ENCODE results near the gene BEND3. TPM values are rescaled to one million over a fixed set of nuclear protein-coding genes. Genes with fewer than 3 reads are reported as not detected.

Gene BEND3
- total and polyA plus RNA-seq, 7 donors = 0.60 to 2.8 (median 1.1) TPM

DNA sequence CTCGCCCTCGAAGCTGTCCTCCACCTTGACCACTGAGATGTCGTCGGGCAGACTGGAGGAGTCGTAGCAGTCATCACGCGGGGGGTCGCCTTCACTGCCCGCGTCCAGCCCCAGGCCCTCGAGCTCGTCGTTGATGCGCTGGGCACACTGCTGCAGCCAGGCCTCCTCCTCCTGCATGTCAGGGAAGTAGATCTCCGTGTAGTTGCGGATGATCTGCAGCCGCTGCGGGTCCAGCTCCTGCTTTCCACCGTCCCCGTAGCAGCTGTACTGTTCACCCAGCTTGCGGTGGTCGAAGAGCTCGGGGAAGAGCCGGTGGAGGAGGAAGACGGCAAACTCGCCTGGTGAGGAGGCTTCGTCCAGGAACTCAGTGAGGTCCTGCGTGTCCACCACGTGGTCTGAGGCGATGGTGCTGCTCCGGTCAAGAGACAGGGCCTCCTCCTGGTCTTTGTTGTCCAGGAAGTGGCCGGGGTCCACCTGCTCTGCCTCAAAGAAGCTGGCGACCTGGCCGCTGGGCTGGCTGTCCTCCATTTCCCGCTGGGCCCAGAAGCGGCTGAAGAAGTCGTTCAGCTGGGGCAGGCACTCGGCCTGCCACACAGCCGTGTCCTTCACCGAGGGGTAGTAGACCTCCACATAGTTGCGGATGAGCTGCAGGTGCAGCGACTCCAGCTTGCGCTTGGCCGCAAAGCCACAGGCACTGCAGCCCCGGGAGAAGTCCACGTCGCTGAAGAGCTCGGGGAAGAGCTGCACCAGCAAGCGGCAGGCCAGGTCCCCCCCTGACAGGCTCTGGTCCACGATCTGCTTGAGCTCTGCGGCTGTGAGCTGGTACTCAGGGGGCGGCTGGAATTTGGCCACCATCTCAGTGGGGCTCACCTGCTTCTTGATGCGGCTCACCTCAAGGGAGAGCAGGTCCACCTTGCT lies 45.4 kb downstream of the BEND3 start:
- peaks cover 0 to 4% (median 0%) of the 10 kb centered on the region in 4 donors for H3K4me1 ChIP-seq
- no peak overlapping the region for H3K27ac ChIP-seq
- H3K9me3 ChIP-seq = no peaks in the 10 kb centered on the region
- TF ChIP-seq EP300 (IDR thresholded peaks at IDR 0.05) = no peak
- no peak for TF ChIP-seq POLR2A (IDR thresholded peaks at IDR 0.05)
- TF ChIP-seq, protein P1, sequence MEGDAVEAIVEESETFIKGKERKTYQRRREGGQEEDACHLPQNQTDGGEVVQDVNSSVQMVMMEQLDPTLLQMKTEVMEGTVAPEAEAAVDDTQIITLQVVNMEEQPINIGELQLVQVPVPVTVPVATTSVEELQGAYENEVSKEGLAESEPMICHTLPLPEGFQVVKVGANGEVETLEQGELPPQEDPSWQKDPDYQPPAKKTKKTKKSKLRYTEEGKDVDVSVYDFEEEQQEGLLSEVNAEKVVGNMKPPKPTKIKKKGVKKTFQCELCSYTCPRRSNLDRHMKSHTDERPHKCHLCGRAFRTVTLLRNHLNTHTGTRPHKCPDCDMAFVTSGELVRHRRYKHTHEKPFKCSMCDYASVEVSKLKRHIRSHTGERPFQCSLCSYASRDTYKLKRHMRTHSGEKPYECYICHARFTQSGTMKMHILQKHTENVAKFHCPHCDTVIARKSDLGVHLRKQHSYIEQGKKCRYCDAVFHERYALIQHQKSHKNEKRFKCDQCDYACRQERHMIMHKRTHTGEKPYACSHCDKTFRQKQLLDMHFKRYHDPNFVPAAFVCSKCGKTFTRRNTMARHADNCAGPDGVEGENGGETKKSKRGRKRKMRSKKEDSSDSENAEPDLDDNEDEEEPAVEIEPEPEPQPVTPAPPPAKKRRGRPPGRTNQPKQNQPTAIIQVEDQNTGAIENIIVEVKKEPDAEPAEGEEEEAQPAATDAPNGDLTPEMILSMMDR (IDR thresholded peaks at IDR 0.05) = no peak
- TF ChIP-seq POLR2AphosphoS5 (IDR thresholded peaks at IDR 0.05) = no peak
- H3K4me3 ChIP-seq = no peak overlapping the region
- WGBS, 2 donors = 97% methylated on average over 53 of the region's 53 CpGs
- H3K36me3 ChIP-seq = peaks cover 0 to 9% (median 0%) of the 10 kb centered on the region in 4 donors
- no peaks in the 10 kb centered on the region for H3K27me3 ChIP-seq
- DNase-seq = no peak
- intact Hi-C loops (cut with DNase I) = no loop called here

DNA sequence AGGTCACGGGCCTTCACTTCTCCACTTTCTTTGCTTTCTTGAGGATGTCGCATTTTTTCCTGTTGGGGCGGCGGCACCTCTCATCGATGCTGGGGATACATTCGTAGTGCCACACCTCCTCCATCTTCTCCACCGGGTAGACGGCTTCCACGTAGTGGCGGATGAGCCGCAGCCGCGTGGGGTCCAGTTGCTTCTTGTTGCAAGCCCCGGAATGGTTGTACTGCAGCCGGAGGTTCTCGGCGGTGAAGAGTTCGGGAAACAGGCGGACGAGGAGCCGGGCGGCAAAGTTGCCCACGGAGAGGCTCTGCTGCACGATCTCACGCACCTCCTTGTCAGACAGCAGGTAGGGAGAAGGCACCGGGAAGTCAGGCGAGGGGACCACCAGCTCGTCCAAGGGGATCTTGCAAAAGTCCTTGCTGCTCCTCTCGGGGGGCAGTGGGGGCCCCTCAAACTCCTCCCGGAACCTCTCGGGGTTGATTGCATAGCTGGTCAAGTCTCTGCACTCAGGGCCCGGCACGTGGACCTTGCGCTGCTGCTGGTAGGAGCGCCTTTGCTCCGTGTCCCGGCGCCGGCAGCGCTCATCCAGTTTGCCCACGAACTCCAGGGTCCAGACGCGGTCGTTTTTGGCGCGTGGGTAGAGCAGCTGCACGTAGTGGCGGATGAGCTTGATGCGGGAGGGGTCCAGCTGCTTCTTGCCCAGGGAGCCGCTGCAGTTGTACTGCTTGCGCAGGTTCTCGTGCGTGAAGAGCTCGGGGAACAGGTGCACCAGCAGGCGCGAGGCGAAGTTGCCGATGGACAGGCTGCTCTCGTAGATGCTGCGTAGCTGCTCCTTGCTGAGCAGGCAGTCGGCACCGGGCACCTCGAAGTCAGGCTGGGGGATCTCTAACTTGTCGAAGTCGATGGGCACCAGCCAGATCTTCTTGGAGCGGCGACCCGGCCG lies 46.4 kb downstream of the BEND3 start:
- TF ChIP-seq POLR2AphosphoS5 (IDR thresholded peaks at IDR 0.05) = no peak
- intact Hi-C loops (cut with DNase I) = no loop called here
- peak; percentile 56 for DNase-seq
- no peak overlapping the region for H3K4me3 ChIP-seq
- peaks cover 0 to 7% (median 0%) of the 10 kb centered on the region in 4 donors for H3K4me1 ChIP-seq
- no peak overlapping the region for H3K27ac ChIP-seq
- H3K36me3 ChIP-seq = peaks cover 0 to 9% (median 0%) of the 10 kb centered on the region in 4 donors
- 97 to 98% methylated on average over 69 of the region's 69 CpGs for WGBS, 2 donors
- H3K9me3 ChIP-seq = no peaks in the 10 kb centered on the region
- no peaks in the 10 kb centered on the region for H3K27me3 ChIP-seq

DNA sequence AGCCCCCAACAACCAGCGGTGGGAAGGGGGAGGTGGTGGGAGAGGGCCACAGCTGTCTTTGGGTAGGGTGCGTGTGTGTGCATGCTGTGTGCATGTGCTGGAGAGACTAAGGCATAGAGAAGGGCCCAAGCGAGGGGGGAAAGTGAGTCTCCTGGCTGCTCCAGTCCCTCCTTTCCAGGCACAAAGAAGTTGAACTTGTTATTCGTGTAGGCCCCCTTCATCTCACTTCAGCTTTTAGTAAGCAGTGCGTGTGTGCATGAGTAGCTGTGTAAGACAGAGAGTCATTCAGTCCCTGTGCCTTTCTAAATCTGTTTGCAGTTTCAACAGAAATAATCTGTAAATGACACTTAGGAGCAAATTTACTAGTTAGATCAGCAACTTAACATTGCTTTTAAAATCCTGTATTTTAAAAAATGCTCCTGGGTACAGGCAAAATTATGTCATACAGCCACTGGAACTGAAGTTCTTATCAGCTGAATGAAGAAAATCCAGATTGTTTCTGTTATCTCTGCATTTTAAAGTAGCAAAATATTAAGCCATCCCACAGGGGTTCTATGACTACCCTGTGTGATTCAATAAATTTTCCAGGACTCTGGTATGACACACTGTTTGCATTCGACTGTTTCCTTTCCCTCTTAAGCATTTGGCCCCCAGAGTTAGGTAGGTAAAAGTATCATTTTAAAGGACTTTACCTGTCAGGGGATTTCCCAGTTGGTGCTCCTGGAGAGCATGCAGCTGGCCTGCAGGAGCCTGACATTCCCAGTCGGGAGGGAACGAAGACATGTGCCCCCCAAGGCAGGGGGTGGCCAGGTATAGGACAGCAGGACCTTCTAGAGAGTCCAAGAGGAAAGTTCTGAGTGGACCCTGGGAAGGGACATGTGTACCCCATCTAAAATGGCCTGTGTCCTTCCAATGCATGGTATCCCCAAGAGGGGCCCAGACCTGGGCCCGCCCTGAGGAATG lies 48.3 kb downstream of the BEND3 start:
- Histone ChIP-seq H3K4me1 (peaks cover 0 to 7% (median 0%) of the 10 kb centered on the region in 4 donors), H3K27me3 (no peaks in the 10 kb centered on the region), H3K36me3 (peaks cover 0 to 9% (median 0%) of the 10 kb centered on the region in 4 donors), H3K9me3 (no peaks in the 10 kb centered on the region), H3K27ac (no peak overlapping the region), H3K4me3 (no peak overlapping the region)
- 76 to 84% methylated on average over 9 of the region's 9 CpGs for WGBS, 2 donors
- intact Hi-C loops (cut with DNase I) = no loop called here
- DNase-seq = no peak
- TF ChIP-seq, protein P1 (IDR thresholded peaks at IDR 0.05) = no peak
- TF ChIP-seq POLR2A (IDR thresholded peaks at IDR 0.05) (no peak), POLR2AphosphoS5 (IDR thresholded peaks at IDR 0.05) (no peak), EP300 (IDR thresholded peaks at IDR 0.05) (no peak)

- Histone ChIP-seq H3K27me3 (no peaks in the 10 kb centered on the region), H3K27ac (no peak overlapping the region), H3K9me3 (no peaks in the 10 kb centered on the region), H3K36me3 (no peaks in the 10 kb centered on the region), H3K4me1 (peaks cover 0 to 7% (median 0%) of the 10 kb centered on the region in 4 donors), H3K4me3 (no peak overlapping the region)
- no peak for DNase-seq
- TF ChIP-seq POLR2A (IDR thresholded peaks at IDR 0.05) = no peak
- no peak for TF ChIP-seq EP300 (IDR thresholded peaks at IDR 0.05)
- TF ChIP-seq, protein P1 (IDR thresholded peaks at IDR 0.05) = no peak
- no peak for TF ChIP-seq POLR2AphosphoS5 (IDR thresholded peaks at IDR 0.05)
- intact Hi-C loops (cut with DNase I) = no loop called here
- 19 to 35% methylated on average over 6 of the region's 6 CpGs for WGBS, 2 donors
Observed at GRCh38 chr6:107064579-107065065, 50.7 kb downstream of the BEND3 start.

All from sigmoid colon (tissue), 7 donors.